ENCODE results near the gene PLA2G4A. TPM values are rescaled to one million over a fixed set of nuclear protein-coding genes. Genes with fewer than 3 reads are reported as not detected.

The PLA2G4A gene
- total RNA-seq, 4 donors from 2014 or later: 2.0 to 8.3 (median 6.1) TPM

DNA sequence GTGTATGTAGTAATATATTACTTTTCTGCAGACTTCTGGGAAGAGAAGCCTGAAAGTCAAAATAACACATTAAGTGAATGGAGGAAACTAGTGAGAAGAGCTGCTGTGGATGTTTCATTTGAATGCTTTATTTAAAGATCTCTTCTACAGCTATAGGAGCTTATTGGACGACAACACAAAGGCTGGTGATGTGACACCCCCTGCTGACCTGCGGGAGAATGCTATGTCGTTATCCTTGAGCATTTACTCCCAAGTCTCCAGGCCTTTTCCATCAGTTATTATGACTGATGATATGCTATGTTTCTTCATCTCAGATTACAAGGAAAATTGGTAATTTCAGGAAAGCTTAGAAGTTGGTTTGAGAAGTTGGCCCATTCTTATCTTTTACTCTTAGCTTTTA is 22.3 kb upstream of the PLA2G4A start:
- intact Hi-C loops (cut with DNase I; ENCODE audit: low total_unique reads) (no loop called here), in situ Hi-C loops (cut with MboI; ENCODE audit: low pct_ligation_motif_present in 1 of 4, low pct_unique_long_range_greater_than_20kb in 1 of 4, low sequenced_read_pairs in 3 of 4) (no loop called here)
- Histone ChIP-seq H3K36me3 (no peaks in the 10 kb centered on the region), H3K27ac (no peak overlapping the region), H3K27me3 (no peaks in the 10 kb centered on the region), H3K4me1 (peaks cover 0 to 5% (median 0%) of the 10 kb centered on the region in 4 donors), H3K4me3 (no peak overlapping the region), H3K9me3 (no peaks in the 10 kb centered on the region)
- no peak for TF ChIP-seq POLR2AphosphoS5 (IDR thresholded peaks at IDR 0.05)
- TF ChIP-seq, protein P1, sequence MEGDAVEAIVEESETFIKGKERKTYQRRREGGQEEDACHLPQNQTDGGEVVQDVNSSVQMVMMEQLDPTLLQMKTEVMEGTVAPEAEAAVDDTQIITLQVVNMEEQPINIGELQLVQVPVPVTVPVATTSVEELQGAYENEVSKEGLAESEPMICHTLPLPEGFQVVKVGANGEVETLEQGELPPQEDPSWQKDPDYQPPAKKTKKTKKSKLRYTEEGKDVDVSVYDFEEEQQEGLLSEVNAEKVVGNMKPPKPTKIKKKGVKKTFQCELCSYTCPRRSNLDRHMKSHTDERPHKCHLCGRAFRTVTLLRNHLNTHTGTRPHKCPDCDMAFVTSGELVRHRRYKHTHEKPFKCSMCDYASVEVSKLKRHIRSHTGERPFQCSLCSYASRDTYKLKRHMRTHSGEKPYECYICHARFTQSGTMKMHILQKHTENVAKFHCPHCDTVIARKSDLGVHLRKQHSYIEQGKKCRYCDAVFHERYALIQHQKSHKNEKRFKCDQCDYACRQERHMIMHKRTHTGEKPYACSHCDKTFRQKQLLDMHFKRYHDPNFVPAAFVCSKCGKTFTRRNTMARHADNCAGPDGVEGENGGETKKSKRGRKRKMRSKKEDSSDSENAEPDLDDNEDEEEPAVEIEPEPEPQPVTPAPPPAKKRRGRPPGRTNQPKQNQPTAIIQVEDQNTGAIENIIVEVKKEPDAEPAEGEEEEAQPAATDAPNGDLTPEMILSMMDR (IDR thresholded peaks at IDR 0.05): no peak
- no peak for TF ChIP-seq EP300 (IDR thresholded peaks at IDR 0.05; ENCODE audit: low read depth)
- no peak for TF ChIP-seq POLR2A (IDR thresholded peaks at IDR 0.05)
- no peak for DNase-seq
- WGBS, 2 donors (ENCODE audit: low coverage in 1 of 2): 58 to 76% methylated on average over 2 to 3 of the region's 3 CpGs

DNA sequence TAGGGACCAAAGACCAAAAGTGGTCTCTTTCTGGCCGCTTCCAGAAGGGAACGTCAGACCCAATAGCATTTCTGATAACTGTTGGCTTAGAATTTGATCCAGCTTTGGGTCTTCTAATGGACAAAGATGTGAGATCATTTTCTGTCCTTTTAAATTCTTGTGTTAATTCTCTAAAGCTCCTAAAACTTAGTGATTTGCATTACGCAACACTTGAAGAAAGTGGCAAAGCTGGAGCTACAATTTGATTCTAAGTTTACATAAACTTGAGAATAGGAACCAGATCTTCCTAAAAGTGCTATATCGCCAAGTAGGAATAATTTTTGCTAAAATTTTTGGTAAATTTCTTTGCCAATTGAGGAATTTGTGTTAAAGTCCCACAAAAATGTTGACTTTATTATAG is 21.6 kb upstream of the PLA2G4A start:
- Histone ChIP-seq H3K4me3 (no peak overlapping the region), H3K4me1 (peaks cover 0 to 5% (median 0%) of the 10 kb centered on the region in 4 donors), H3K36me3 (no peaks in the 10 kb centered on the region), H3K27me3 (no peaks in the 10 kb centered on the region), H3K9me3 (no peaks in the 10 kb centered on the region), H3K27ac (no peak overlapping the region)
- no peak for TF ChIP-seq EP300 (IDR thresholded peaks at IDR 0.05; ENCODE audit: low read depth)
- no peak for TF ChIP-seq POLR2A (IDR thresholded peaks at IDR 0.05)
- TF ChIP-seq POLR2AphosphoS5 (IDR thresholded peaks at IDR 0.05): no peak
- TF ChIP-seq, protein P1 (IDR thresholded peaks at IDR 0.05): no peak
- in situ Hi-C loops (cut with MboI; ENCODE audit: low pct_ligation_motif_present in 1 of 4, low pct_unique_long_range_greater_than_20kb in 1 of 4, low sequenced_read_pairs in 3 of 4) (no loop called here), intact Hi-C loops (cut with DNase I; ENCODE audit: low total_unique reads) (no loop called here)
- DNase-seq: no peak
- 84 to 85% methylated on average over 4 of the region's 4 CpGs for WGBS, 2 donors (ENCODE audit: low coverage in 1 of 2)

DNA sequence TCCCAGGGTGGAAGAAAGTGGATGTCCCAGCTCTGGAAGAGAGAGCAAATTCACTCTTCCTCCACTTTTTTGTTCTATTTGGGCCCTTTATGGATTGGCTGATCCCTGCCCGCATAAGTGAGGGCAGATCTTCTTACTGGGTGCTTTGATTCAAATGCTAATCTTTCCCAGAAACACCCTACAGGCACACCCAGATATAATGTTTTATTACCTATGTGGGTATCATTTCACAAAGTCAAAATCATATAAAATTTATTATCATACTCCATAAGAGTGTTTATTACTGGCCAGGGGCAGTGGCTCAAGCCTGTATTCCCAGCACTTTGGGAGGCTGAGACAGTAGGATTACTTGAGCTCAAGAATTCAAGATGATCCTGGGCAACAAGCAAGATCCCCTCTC is 16.9 kb upstream of the PLA2G4A start:
- no peak for DNase-seq
- in situ Hi-C loops (cut with MboI; ENCODE audit: low pct_ligation_motif_present in 1 of 4, low pct_unique_long_range_greater_than_20kb in 1 of 4, low sequenced_read_pairs in 3 of 4): no loop called here

DNA sequence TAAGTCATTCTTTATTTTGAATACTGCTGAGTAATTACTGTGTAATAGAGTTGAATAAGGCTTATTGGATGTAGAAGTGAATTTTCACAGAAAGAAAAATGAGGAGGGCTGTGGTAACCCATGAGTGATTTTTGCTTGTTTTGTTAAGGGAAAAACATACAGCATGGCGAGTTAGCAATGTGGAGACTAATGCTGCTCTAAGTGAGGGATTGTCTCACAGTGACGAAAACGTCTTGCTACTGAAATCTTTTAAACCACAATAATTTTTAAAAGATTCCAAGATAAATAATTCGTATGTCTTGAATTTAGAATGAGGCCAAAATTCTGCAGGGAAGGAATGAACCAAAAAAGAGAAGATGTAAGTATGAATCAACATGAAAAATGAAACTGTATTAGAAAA is 16.2 kb upstream of the PLA2G4A start:
- no peak overlapping the region for H3K27ac ChIP-seq
- H3K9me3 ChIP-seq: no peaks in the 10 kb centered on the region
- in situ Hi-C loops (cut with MboI; ENCODE audit: low pct_ligation_motif_present in 1 of 4, low pct_unique_long_range_greater_than_20kb in 1 of 4, low sequenced_read_pairs in 3 of 4): no loop called here
- H3K4me3 ChIP-seq: no peak overlapping the region
- H3K36me3 ChIP-seq: no peaks in the 10 kb centered on the region
- TF ChIP-seq POLR2A (IDR thresholded peaks at IDR 0.05) (no peak), POLR2AphosphoS5 (IDR thresholded peaks at IDR 0.05) (no peak), EP300 (IDR thresholded peaks at IDR 0.05; ENCODE audit: low read depth) (no peak)
- TF ChIP-seq, protein P1 (IDR thresholded peaks at IDR 0.05): no peak
- peaks cover 0 to 5% (median 0%) of the 10 kb centered on the region in 4 donors for H3K4me1 ChIP-seq
- intact Hi-C loops (cut with DNase I; ENCODE audit: low total_unique reads): no loop called here
- no peak for DNase-seq
- WGBS, 2 donors (ENCODE audit: low coverage in 1 of 2): 65 to 66% methylated on average over 3 to 4 of the region's 4 CpGs
- no peaks in the 10 kb centered on the region for H3K27me3 ChIP-seq

More for the DNA sequence above, 16.9 kb upstream of the PLA2G4A start:
- H3K36me3 ChIP-seq: no peaks in the 10 kb centered on the region
- no peak overlapping the region for H3K4me3 ChIP-seq
- no peaks in the 10 kb centered on the region for H3K9me3 ChIP-seq
- peak overlapping the region in 1 of 4 donors; percentile 34 for H3K27ac ChIP-seq
- H3K4me1 ChIP-seq: peaks cover 0 to 5% (median 0%) of the 10 kb centered on the region in 4 donors
- intact Hi-C loops (cut with DNase I; ENCODE audit: low total_unique reads): no loop called here
- WGBS, 2 donors (ENCODE audit: low coverage in 1 of 2): 36 to 53% methylated on average over 1 of the region's 1 CpG
- TF ChIP-seq, protein P1 (IDR thresholded peaks at IDR 0.05): no peak
- no peak for TF ChIP-seq POLR2A (IDR thresholded peaks at IDR 0.05)
- TF ChIP-seq POLR2AphosphoS5 (IDR thresholded peaks at IDR 0.05): no peak
- TF ChIP-seq EP300 (IDR thresholded peaks at IDR 0.05; ENCODE audit: low read depth): no peak
- H3K27me3 ChIP-seq: no peaks in the 10 kb centered on the region

All from transverse colon (tissue), 4 donors.